ENCODE measurements around the gene SMIM10L2A. TPM values are rescaled to one million over a fixed set of nuclear protein-coding genes. Genes with fewer than 3 reads are reported as not detected.
"Not testable (repeated sequence)": the region's sequence is repeated elsewhere in the genome, so short reads cannot be mapped to it uniquely, and the experiment has no call there.

The SMIM10L2A gene
- polyA plus RNA-seq, 1 experiment: 0.04 TPM

GRCh38 chrX:135421537-135421931 is 210 bp upstream of the SMIM10L2A start:
- Histone ChIP-seq H3K27me3 (ENCODE audit: control insufficient read depth, insufficient read depth, low read length) (peaks cover 6% of the 10 kb centered on the region), H3K4me3 (ENCODE audit: low read depth, low read length) (peak overlapping the region; percentile 29), H3K9me3 (ENCODE audit: control insufficient read depth, insufficient read depth, low read length) (no peaks in the 10 kb centered on the region), H3K27ac (ENCODE audit: low read depth, low read length) (no peak overlapping the region)
- TF ChIP-seq CTCF (IDR thresholded peaks at IDR 0.05; ENCODE audit: low read depth, low read length): no peak
- POLR2A ChIA-PET: no interaction called here
- peak; percentile 6 for DNase-seq (ENCODE audit: low read depth, low spot score)
- CTCF ChIA-PET: no interaction called here

GRCh38 chrX:135422810-135423168 is 1.0 kb downstream of the SMIM10L2A start:
- H3K9me3 ChIP-seq (ENCODE audit: control insufficient read depth, insufficient read depth, low read length); CTCF ChIA-PET; H3K27ac ChIP-seq (ENCODE audit: low read depth, low read length); H3K27me3 ChIP-seq (ENCODE audit: control insufficient read depth, insufficient read depth, low read length); H3K4me3 ChIP-seq (ENCODE audit: low read depth, low read length); POLR2A ChIA-PET; DNase-seq (ENCODE audit: low read depth, low spot score): not testable (repeated sequence)

GRCh38 chrX:135423173-135423864 is 1.6 kb downstream of the SMIM10L2A start:
- H3K27ac ChIP-seq (ENCODE audit: low read depth, low read length); H3K27me3 ChIP-seq (ENCODE audit: control insufficient read depth, insufficient read depth, low read length); CTCF ChIA-PET; POLR2A ChIA-PET; DNase-seq (ENCODE audit: low read depth, low spot score); H3K4me3 ChIP-seq (ENCODE audit: low read depth, low read length); H3K9me3 ChIP-seq (ENCODE audit: control insufficient read depth, insufficient read depth, low read length): not testable (repeated sequence)

- ChIA-PET POLR2A (no interaction called here), CTCF (no interaction called here)
- peaks cover 6% of the 10 kb centered on the region for H3K27me3 ChIP-seq (ENCODE audit: control insufficient read depth, insufficient read depth, low read length)
Measured at GRCh38 chrX:135424469-135424868, 2.7 kb downstream of the SMIM10L2A start.

GRCh38 chrX:135425026-135425965 is 3.6 kb downstream of the SMIM10L2A start:
- CTCF ChIA-PET: no interaction called here
- Histone ChIP-seq H3K27me3 (ENCODE audit: control insufficient read depth, insufficient read depth, low read length) (peaks cover 6% of the 10 kb centered on the region), H3K4me3 (ENCODE audit: low read depth, low read length) (no peak overlapping the region), H3K27ac (ENCODE audit: low read depth, low read length) (no peak overlapping the region), H3K9me3 (ENCODE audit: control insufficient read depth, insufficient read depth, low read length) (no peaks in the 10 kb centered on the region)
- POLR2A ChIA-PET: no interaction called here
- no peak for TF ChIP-seq CTCF (IDR thresholded peaks at IDR 0.05; ENCODE audit: low read depth, low read length)
- DNase-seq (ENCODE audit: low read depth, low spot score): no peak

More at GRCh38 chrX:135424469-135424868, 2.7 kb downstream of the SMIM10L2A start:
- H3K27ac ChIP-seq (ENCODE audit: low read depth, low read length): no peak overlapping the region
- no peak for DNase-seq (ENCODE audit: low read depth, low spot score)
- no peaks in the 10 kb centered on the region for H3K9me3 ChIP-seq (ENCODE audit: control insufficient read depth, insufficient read depth, low read length)
- TF ChIP-seq CTCF (IDR thresholded peaks at IDR 0.05; ENCODE audit: low read depth, low read length): no peak
- no peak overlapping the region for H3K4me3 ChIP-seq (ENCODE audit: low read depth, low read length)

- peaks cover 4% of the 10 kb centered on the region; the same call in 1 of the 2 replicates for H3K9me3 ChIP-seq (ENCODE audit: control insufficient read depth, insufficient read depth, low read length)
- H3K27ac ChIP-seq (ENCODE audit: low read depth, low read length): no peak overlapping the region
- ChIA-PET CTCF (no interaction called here), POLR2A (no interaction called here)
- H3K27me3 ChIP-seq (ENCODE audit: control insufficient read depth, insufficient read depth, low read length): no peaks in the 10 kb centered on the region
- no peak overlapping the region for H3K4me3 ChIP-seq (ENCODE audit: low read depth, low read length)
- TF ChIP-seq CTCF (IDR thresholded peaks at IDR 0.05; ENCODE audit: low read depth, low read length): no peak
- DNase-seq (ENCODE audit: low read depth, low spot score): no peak
Measured at GRCh38 chrX:135429429-135429828, 7.7 kb downstream of the SMIM10L2A start.

Measured in AG04450 (cell line).